ENCODE results near the gene WBP2NL.

WBP2NL gene

DNA sequence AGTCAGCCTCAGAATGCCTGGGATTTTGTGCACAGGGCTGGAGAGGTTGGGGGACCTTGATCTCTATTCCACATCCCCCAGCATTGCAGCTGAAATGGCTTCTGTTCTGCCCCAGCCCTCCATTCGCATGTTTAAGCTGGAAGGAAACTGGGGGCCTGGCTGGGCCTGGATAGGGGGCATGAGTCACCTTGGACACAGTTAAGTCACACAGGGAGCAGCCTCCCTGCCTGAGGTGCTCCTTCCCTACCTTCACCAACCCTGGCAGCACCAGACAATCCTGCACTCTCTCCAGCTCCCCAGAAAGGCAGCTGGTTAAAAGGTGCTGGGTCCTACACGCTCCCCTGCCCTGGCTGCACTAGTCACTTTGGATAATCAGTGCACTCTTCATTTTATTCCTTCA, 45.9 kb upstream of the WBP2NL start:
- no peaks in the 10 kb centered on the region for H3K27me3 ChIP-seq (ENCODE audit: insufficient read depth, poor library complexity, severe bottlenecking)
- TF ChIP-seq, protein P1, sequence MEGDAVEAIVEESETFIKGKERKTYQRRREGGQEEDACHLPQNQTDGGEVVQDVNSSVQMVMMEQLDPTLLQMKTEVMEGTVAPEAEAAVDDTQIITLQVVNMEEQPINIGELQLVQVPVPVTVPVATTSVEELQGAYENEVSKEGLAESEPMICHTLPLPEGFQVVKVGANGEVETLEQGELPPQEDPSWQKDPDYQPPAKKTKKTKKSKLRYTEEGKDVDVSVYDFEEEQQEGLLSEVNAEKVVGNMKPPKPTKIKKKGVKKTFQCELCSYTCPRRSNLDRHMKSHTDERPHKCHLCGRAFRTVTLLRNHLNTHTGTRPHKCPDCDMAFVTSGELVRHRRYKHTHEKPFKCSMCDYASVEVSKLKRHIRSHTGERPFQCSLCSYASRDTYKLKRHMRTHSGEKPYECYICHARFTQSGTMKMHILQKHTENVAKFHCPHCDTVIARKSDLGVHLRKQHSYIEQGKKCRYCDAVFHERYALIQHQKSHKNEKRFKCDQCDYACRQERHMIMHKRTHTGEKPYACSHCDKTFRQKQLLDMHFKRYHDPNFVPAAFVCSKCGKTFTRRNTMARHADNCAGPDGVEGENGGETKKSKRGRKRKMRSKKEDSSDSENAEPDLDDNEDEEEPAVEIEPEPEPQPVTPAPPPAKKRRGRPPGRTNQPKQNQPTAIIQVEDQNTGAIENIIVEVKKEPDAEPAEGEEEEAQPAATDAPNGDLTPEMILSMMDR (IDR thresholded peaks at IDR 0.05; ENCODE audit: insufficient read depth, low read length) = no peak
- TF ChIP-seq, protein P2, sequence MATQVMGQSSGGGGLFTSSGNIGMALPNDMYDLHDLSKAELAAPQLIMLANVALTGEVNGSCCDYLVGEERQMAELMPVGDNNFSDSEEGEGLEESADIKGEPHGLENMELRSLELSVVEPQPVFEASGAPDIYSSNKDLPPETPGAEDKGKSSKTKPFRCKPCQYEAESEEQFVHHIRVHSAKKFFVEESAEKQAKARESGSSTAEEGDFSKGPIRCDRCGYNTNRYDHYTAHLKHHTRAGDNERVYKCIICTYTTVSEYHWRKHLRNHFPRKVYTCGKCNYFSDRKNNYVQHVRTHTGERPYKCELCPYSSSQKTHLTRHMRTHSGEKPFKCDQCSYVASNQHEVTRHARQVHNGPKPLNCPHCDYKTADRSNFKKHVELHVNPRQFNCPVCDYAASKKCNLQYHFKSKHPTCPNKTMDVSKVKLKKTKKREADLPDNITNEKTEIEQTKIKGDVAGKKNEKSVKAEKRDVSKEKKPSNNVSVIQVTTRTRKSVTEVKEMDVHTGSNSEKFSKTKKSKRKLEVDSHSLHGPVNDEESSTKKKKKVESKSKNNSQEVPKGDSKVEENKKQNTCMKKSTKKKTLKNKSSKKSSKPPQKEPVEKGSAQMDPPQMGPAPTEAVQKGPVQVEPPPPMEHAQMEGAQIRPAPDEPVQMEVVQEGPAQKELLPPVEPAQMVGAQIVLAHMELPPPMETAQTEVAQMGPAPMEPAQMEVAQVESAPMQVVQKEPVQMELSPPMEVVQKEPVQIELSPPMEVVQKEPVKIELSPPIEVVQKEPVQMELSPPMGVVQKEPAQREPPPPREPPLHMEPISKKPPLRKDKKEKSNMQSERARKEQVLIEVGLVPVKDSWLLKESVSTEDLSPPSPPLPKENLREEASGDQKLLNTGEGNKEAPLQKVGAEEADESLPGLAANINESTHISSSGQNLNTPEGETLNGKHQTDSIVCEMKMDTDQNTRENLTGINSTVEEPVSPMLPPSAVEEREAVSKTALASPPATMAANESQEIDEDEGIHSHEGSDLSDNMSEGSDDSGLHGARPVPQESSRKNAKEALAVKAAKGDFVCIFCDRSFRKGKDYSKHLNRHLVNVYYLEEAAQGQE (IDR thresholded peaks at IDR 0.05; ENCODE audit: insufficient replicate concordance, low read depth) = no peak
- no peak for TF ChIP-seq GABPA (IDR thresholded peaks at IDR 0.05; ENCODE audit: low read depth)
- TF ChIP-seq POLR2AphosphoS5 (IDR thresholded peaks at IDR 0.05; ENCODE audit: low read depth) = no peak
- no peak for TF ChIP-seq SPI1 (IDR thresholded peaks at IDR 0.05; ENCODE audit: borderline replicate concordance, low read depth)
- no peak overlapping the region for H3K4me3 ChIP-seq (replicated peaks; ENCODE audit: insufficient read depth, low read length)
- DNase-seq (ENCODE audit: low read depth in 1 of 2, low spot score in 1 of 2) = no peak
- no peak overlapping the region for H3K27ac ChIP-seq (replicated peaks)

DNA sequence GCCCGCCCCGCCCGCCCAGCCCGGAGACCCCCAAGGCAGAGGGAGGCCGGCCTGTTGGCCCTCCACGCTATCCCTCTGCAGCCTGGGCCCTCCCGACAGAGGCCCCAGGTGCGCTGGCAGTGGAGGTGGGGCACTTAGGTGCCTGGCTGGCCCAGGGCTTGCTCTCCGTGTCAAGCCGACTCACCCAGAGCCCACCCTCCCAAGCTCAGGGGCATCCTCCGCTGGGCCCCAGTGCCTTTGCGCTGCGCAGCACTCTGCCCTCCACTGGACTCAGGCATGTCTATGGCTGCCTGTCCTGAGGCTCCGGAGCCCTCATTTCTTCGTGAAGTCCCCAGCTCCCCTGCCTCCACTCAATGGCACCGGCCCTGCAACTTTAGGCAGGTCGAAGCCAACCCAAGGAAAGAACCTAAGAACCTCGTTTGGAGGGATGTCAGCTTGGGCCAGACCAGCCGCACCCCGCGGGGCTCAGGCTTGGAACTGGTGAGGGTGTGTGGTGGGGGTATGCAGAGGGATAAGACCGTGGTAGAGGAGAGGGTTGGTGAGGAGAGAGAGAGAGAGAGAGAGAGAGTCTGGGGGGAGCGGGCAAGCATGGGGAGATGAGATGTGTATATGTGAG, 40.5 kb upstream of the WBP2NL start:
- no peak for TF ChIP-seq POLR2AphosphoS5 (IDR thresholded peaks at IDR 0.05; ENCODE audit: low read depth)
- TF ChIP-seq, protein P2 (IDR thresholded peaks at IDR 0.05; ENCODE audit: insufficient replicate concordance, low read depth) = no peak
- TF ChIP-seq SPI1 (IDR thresholded peaks at IDR 0.05; ENCODE audit: borderline replicate concordance, low read depth) = no peak
- TF ChIP-seq, protein P1 (IDR thresholded peaks at IDR 0.05; ENCODE audit: insufficient read depth, low read length) = no peak
- TF ChIP-seq GABPA (IDR thresholded peaks at IDR 0.05; ENCODE audit: low read depth) = no peak
- no peaks in the 10 kb centered on the region for H3K27me3 ChIP-seq (ENCODE audit: insufficient read depth, poor library complexity, severe bottlenecking)
- no peak overlapping the region for H3K27ac ChIP-seq (replicated peaks)
- H3K4me3 ChIP-seq (replicated peaks; ENCODE audit: insufficient read depth, low read length) = no peak overlapping the region
- no peak for DNase-seq (ENCODE audit: low read depth in 1 of 2, low spot score in 1 of 2)

DNA sequence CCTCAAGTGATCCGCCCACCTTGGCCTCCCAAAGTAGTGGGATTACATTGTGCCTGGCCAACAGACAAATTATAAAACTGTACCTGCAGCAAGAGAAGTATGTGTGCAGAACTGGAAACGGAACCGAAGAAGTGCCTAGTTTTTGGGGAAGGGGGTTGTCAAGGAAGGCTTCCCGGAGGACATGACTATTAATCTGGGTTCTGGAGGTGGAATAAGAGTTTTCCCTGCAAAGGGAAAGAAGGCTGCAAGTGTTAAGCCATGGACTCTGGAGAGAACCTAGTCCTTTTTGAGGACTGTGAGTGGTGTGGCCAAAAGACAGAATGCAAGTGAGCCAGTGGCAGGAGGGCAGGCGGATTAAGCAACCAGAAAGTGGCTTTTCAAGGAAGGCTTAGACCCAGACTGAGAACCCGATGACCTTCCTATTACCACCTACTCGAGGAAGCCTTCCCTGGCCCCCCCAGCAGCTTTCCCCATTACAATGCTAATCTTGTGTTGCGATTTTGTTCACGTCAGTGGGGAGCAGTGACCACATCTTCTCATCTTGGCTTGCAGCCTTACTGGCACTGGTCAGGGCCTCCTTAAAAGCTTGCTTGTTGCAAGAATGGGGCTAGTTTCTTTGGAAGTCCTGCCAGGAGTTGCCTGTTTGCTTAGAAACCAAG, 35.0 kb upstream of the WBP2NL start:
- TF ChIP-seq, protein P1 (IDR thresholded peaks at IDR 0.05; ENCODE audit: insufficient read depth, low read length) = no peak
- no peak for TF ChIP-seq POLR2AphosphoS5 (IDR thresholded peaks at IDR 0.05; ENCODE audit: low read depth)
- TF ChIP-seq, protein P2 (IDR thresholded peaks at IDR 0.05; ENCODE audit: insufficient replicate concordance, low read depth) = no peak
- no peak for TF ChIP-seq SPI1 (IDR thresholded peaks at IDR 0.05; ENCODE audit: borderline replicate concordance, low read depth)
- no peak for TF ChIP-seq GABPA (IDR thresholded peaks at IDR 0.05; ENCODE audit: low read depth)
- Histone ChIP-seq H3K4me3 (replicated peaks; ENCODE audit: insufficient read depth, low read length) (no peak overlapping the region), H3K27me3 (ENCODE audit: insufficient read depth, poor library complexity, severe bottlenecking) (no peaks in the 10 kb centered on the region), H3K27ac (replicated peaks) (no peak overlapping the region)
- peak in 1 of 2 experiments; percentile 21 for DNase-seq (ENCODE audit: low read depth in 1 of 2, low spot score in 1 of 2)
